Activated CD4-positive, alpha-beta T cell treated with anti-CD3 and anti-CD28 coated beads for 1 hour (primary cell): ENCODE results near the gene NDUFB10.

ENCODE experiments used
- DNase-seq: peaks from one replicate; pipeline ENCODE4 v3.0.0-alpha.2; 2020

Gene NDUFB10

GRCh38 chr16:1989209-1990100 is 30.1 kb downstream of the NDUFB10 start, which contains the start of gene SYNGR3:
TSS of gene SYNGR3 (plus strand) at chr16:1989970. CDS start at chr16:1990103, 133 bp downstream.
- no peak for DNase-seq

- no peak for DNase-seq
These were observed 30.7 kb downstream of the NDUFB10 start for GRCh38 chr16:1990101-1990350.

- DNase-seq = no peak
These were observed 31.2 kb downstream of the NDUFB10 start for GRCh38 chr16:1990351-1991134.

DNA sequence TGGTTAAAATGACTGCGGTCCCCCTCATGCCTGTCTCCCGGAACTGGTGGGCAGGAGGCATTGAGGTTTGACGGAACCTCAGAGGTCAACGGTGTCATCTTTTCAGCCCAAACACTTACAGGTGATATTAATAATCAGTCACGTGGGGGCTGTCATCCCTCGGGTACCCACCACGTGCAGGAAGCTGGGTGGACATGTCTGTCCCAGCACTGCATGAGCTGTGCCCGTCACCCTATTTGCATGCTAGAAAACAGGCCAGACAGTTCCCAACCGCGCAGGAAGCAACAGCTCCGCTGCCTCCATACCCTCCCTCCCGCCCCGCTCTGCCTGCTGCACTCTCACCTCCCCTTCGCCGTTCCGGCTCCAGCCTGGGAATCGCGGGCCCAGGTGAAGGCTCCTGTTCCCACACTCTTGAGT is 31.8 kb downstream of the NDUFB10 start:
- peak; percentile 36 for DNase-seq

- no peak for DNase-seq
These were observed 32.2 kb downstream of the NDUFB10 start for GRCh38 chr16:1991588-1991947.

- DNase-seq = peak; percentile 97
These were observed 32.8 kb downstream of the NDUFB10 start for GRCh38 chr16:1991948-1992703.

GRCh38 chr16:1992704-1993317 is 33.5 kb downstream of the NDUFB10 start:
- DNase-seq = no peak

DNA sequence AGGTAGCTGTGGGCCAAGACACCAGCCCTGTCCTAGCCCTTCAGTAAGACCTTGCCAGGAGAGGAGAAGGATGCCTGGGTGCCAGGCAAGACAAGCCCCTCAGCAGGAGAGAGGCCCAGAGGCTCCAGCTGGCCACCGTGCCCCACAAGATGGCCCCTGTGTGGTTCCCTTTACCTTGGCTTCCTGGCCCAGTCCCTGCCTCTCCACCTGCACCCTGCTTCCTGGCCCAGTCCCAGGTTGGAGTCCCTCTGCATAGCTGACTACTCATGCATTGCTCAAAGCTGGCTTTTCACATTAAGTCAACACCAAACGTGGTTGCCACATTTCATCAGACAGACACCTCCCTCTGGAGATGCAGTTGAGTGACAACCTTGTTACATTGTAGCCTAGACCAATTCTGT is 34.4 kb downstream of the NDUFB10 start:
- no peak for DNase-seq

GRCh38 chr16:1997494-1998359 is 38.4 kb downstream of the NDUFB10 start:
- no peak for DNase-seq

GRCh38 chr16:1998360-1998835 is 39.1 kb downstream of the NDUFB10 start:
- DNase-seq = no peak

DNA sequence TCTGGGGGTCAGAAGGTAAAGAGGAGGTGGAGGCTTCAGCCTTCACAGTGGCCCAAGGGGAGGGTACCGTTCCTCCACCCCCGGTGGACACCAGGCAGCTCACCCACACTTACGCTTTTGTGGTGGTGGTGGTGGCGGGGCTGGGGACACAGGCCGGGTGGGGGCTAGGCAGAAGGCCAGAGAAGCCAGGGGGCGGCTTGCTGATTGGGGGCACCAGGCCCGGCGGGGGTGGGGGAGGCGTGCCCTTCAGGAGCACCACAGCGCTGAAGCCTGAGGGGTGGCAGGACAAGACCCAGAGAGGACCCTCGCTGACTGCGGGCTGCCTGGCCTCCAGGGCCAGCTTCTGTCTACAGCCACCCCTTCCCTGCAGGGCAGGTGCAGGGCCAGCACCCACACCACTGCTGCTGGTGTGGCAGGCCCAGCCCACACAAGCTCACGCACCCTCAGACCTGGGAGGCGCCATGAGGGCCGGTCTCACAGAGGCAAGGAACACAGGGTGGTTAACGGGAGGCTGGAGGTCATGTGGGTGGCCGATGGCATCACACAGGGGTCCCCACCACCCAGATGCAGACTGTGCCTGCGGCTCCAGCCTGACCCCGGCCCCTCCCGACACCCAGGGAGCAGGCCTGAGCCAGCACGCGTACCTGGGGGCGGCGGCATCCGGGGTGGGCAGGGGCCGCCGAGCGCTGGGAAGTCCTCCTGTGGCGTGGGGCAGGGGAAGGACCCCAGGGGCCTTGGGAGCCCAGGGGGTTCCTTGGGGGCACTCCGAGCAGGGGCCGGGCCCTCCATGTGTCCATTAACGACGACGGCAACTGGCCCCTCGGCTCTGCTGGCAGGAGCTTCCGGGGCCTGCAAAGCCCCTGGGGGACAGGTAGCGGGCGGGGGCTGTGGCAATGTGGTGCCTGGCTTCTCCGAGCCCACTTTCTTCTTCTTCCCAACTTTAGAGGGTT is 39.8 kb downstream of the NDUFB10 start:
- no peak for DNase-seq

- no peak for DNase-seq
These were observed 40.7 kb downstream of the NDUFB10 start for GRCh38 chr16:1999866-2000514.

DNA sequence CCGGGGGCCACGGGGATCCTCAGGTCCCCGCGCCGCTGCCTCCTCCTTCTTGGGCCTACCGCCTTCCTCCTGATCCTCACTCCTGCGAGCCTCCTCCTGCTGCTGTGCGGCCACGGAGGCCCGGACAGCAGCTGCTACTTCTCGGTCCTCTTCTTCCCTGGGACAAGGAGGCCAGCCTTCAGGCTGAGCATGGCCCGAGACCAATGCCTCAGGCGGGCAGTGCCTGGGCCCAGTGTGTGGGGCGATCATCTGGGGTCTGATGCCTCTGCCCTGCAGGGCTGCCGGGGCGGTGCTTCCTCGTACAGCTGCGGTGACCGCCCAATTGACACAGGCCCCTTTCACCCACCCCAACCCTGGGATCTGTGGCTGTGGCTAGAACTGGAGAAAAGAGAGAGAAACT is 41.7 kb downstream of the NDUFB10 start:
- DNase-seq = no peak

- no peak for DNase-seq
These were observed 42.4 kb downstream of the NDUFB10 start for GRCh38 chr16:2001456-2002355.

- no peak for DNase-seq
These were observed 43.3 kb downstream of the NDUFB10 start for GRCh38 chr16:2002406-2003230.

DNA sequence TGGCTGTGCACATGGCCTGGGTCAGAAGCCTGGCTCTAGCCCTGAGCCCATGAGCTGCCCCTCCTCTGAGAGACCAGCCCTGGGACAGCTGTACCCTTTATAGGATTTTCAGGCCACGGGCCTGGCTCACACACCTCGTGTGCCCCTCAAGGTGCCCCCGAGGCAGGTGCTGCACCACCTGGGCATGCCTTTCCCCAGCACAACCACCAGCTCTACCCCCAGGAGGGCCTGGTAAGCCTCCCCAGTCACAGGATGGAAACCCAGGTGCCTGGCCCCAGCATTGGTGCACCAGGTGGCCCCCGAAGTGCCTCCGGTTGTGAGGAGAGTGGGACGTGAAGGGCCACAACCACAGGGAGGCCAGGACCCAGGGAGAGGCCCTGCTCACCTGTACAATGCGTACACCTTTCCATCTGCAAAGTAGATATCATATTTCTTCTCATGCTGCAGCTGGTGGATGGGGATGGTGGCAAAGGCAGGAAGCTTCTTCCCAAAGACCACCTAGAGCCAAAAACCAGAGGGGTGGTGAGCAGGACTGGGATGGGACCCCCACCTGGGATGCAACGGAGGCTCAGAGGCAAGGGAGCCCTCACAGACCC is 44.0 kb downstream of the NDUFB10 start:
- DNase-seq = no peak

DNA sequence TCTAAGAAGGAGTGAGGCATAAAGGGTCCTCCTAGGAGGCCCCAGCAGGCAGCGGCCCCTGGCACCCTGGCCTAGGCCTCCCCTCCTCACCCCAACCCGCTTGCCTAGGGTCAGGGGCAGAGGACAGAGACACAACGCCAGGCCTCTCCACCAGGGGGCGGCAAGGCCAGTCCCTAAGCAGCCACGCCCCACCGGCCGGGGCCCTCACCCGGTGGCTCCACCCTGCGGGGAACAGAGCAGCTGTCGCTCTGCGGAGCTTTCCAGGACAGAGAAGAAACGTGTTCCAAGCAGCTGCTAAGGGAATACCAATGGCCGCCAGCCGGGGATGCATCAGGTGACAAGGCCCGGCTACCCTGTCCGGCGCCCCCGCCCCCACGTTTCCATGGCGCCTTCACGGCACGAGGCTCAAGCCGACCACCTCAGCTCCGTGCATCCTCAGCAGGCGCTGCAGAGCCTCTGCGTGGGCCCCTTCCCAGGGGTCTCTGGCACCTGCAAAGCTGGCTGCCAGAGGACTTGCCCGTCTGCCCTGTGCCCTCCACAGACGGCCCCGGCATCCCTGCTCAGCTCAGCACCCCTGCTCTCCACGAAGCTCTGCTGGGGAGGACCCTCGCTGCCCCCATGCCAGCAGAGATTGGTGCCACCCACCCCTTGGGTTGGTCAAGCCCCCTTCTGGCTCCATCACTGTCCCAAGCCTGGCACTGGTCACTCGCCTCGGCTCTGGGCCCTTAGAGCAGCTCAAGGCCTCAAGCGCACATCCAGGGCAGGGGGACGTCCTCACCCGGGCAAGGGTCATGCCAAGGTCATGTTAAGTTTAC is 44.7 kb downstream of the NDUFB10 start:
- peak; percentile 73 for DNase-seq
